Thoracic aorta (tissue), 2 donors: ENCODE data around the gene ARL3. TPM values are rescaled to one million over a fixed set of nuclear protein-coding genes. Genes with fewer than 3 reads are reported as not detected.

Source experiments
- ATAC-seq: fragments of 150-250 bp; one replicate; pipeline ENCODE4 v1.8.0; 2017; ENCODE audit warnings: low read depth; ENCODE audit not compliant: insufficient number of reproducible peaks, low FRiP score
- DNase-seq: peaks from one replicate; pipeline ENCODE4 v3.0.0-alpha.2; 2020; ENCODE audit warnings: low spot score
- H3K27ac ChIP-seq, 2 donors: fragments of 200-600 bp; sonication (generic); 1 replicate in 1 of 2; 2 replicates in 1 of 2; pipeline ENCODE4 v1.5.1; 2016; ENCODE audit warnings: mild to moderate bottlenecking in 2 of 2, moderate library complexity in 2 of 2
- H3K27me3 ChIP-seq: fragments of 200-600 bp; sonication (generic); replicated peaks from 2 replicates; pipeline ENCODE4 v1.6.0; 2016; ENCODE audit warnings: mild to moderate bottlenecking; ENCODE audit not compliant: insufficient read depth
- H3K36me3 ChIP-seq: fragments of 200-600 bp; sonication (generic); one replicate; pipeline ENCODE4 v1.5.1; 2016
- H3K4me1 ChIP-seq, 2 donors: fragments of 200-600 bp; sonication (generic); 1 replicate in 1 of 2; 2 replicates in 1 of 2; pipeline versions ENCODE4 v1.5.1 to v1.6.0; 2016; ENCODE audit warnings: low read depth in 2 of 2, mild to moderate bottlenecking in 1 of 2; ENCODE audit not compliant: control insufficient read depth in 1 of 2
- H3K4me3 ChIP-seq: fragments of 200-600 bp; sonication (generic); 2 replicates; pipeline ENCODE4 v1.5.1; 2016; ENCODE audit warnings: mild to moderate bottlenecking
- H3K9me3 ChIP-seq: fragments of 200-600 bp; sonication (generic); 2 replicates; pipeline ENCODE4 v1.5.1; 2016
- CTCF ChIP-seq: fragments of 200-600 bp; sonication (generic); IDR thresholded peaks from one replicate; pipeline ENCODE4 v1.5.1; 2019; ENCODE audit warnings: antibody characterized with exemption
- total RNA-seq, 2 donors: library from RNA; depleted of rRNA; stranded (reverse); fragments of >200 nt; gene quantifications; one replicate each; pipeline versions ENCODE4 v1.1.0 to v1.2.3, GENCODE V29; 2016

ARL3 gene
- total RNA-seq, 2 donors from 2014 or later, result 5.1 to 8.8 TPM

DNA sequence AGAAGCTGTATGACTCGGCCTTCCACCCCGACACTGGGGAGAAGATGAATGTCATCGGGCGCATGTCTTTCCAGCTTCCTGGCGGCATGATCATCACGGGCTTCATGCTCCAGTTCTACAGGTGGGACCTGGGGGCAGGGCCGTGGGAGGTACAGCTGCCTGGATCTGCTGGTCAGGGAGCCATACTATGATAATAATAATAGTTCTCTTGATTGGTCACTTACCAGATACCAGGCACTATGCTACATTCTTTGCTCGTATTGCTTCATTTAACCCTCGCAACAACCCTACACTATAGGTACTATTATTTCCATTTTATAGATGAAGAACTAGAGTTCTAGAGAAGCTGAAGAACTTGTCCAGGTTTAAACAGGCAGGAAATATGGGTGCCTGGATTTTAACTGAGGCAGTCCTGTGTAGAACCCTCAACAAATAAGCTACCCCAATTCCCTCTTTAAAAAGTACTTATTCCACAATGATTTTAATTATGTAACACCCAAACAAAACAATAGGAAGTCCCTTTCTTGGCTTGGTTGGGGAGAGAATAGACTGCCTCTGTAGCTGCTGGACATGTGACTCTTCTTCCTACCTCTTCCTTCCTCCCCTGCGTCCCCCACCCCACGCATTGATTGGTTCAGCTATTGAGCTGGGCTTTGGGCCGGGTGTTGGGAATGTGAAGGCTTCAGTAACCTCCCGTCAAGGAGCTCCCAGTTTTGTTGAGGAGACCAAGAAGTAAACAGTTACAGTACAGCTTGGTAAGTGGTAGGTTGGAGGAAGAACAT lies 13.0 kb upstream of the ARL3 start:
- Histone ChIP-seq H3K9me3 (no peaks in the 10 kb centered on the region), H3K4me1 (no peaks in the 10 kb centered on the region), H3K27me3 (no peaks in the 10 kb centered on the region), H3K36me3 (no peaks in the 10 kb centered on the region), H3K27ac (no peak overlapping the region), H3K4me3 (no peak overlapping the region)
- ATAC-seq (no peak), DNase-seq (no peak)
- no peak for TF ChIP-seq CTCF

DNA sequence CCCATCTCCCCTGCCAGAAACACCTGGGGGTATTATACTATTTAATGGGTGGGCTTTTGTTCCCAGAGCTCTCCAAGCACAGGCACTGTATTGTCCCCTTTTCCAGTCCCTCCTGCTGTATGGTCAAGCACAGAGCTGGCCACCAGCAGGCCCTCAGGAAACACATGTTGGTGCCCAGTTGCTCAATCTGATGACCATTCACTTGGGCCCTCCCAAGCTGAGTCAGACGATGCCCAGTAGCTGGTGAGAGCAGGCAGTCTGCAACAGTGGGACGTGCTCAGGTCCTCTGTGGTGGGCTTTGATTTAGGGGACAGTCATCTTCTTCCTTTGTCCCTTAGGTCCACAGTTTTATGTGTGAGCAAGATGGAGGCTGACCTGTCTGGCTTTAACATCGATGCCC lies 12.1 kb upstream of the ARL3 start:
- H3K27me3 ChIP-seq, result no peaks in the 10 kb centered on the region
- no peak for DNase-seq
- no peaks in the 10 kb centered on the region for H3K4me1 ChIP-seq
- ATAC-seq, result no peak
- no peak overlapping the region for H3K27ac ChIP-seq
- H3K4me3 ChIP-seq, result no peak overlapping the region
- no peaks in the 10 kb centered on the region for H3K36me3 ChIP-seq
- no peak for TF ChIP-seq CTCF
- H3K9me3 ChIP-seq, result no peaks in the 10 kb centered on the region

- no peak for DNase-seq
- H3K4me1 ChIP-seq, result no peaks in the 10 kb centered on the region
- no peak for TF ChIP-seq CTCF
Measured at GRCh38 chr10:102723989-102724388, 9.8 kb upstream of the ARL3 start.

GRCh38 chr10:102721954-102722353 lies 7.8 kb upstream of the ARL3 start:
- H3K9me3 ChIP-seq, result no peaks in the 10 kb centered on the region
- no peaks in the 10 kb centered on the region for H3K36me3 ChIP-seq
- H3K4me3 ChIP-seq, result no peak overlapping the region
- ATAC-seq (no peak), DNase-seq (no peak)
- H3K27ac ChIP-seq, result no peak overlapping the region
- TF ChIP-seq CTCF, result no peak
- no peaks in the 10 kb centered on the region for H3K4me1 ChIP-seq
- no peaks in the 10 kb centered on the region for H3K27me3 ChIP-seq

More at GRCh38 chr10:102723989-102724388, 9.8 kb upstream of the ARL3 start:
- no peak overlapping the region for H3K4me3 ChIP-seq
- H3K36me3 ChIP-seq, result no peaks in the 10 kb centered on the region
- no peak overlapping the region for H3K27ac ChIP-seq
- no peak for ATAC-seq
- H3K27me3 ChIP-seq, result no peaks in the 10 kb centered on the region
- H3K9me3 ChIP-seq, result no peaks in the 10 kb centered on the region

DNA sequence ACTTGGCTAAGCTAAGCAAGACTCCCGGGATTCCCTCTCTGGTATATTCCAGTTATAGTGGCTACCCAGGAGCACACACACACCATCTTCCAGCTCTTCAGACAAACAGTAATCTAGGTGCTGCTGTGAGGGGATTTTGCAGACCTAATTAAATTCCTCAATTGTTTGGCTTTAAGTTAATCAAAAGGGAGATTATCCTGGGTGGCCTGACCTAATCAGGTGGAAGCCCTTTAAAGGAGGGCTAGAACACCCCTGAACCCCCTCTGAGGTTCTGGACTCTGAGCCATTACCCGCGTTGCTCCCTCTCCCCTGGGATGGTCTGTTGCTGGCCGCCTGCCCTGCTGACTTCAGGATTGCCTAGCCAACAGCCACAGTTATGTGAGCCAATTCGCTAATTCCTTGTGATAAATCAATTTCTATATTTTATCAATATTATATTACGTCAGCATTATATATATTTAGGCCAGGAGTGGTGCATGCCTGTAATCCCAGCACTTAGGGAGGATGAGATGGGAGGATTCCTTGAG lies 6.6 kb upstream of the ARL3 start:
- no peak for ATAC-seq
- H3K36me3 ChIP-seq, result no peaks in the 10 kb centered on the region
- no peak for DNase-seq

More for the DNA sequence above, 6.6 kb upstream of the ARL3 start:
- Histone ChIP-seq H3K4me1 (no peaks in the 10 kb centered on the region), H3K27ac (no peak overlapping the region), H3K9me3 (no peaks in the 10 kb centered on the region), H3K27me3 (no peaks in the 10 kb centered on the region), H3K4me3 (no peak overlapping the region)
- TF ChIP-seq CTCF, result no peak
